DMS53 treated with DMSO at 0.1 percent for 48 hours (cell line): ENCODE data around the gene DUSP8.

Experiments
- DNase-seq: peaks from one replicate; lab custom pipeline; 2025; ENCODE audit not compliant: unreplicated experiment; lab: John Stamatoyannopoulos, UW

The DUSP8 gene

GRCh38 chr11:1566381-1567051, 5.6 kb downstream of the DUSP8 start:
- no peak for DNase-seq

DNA sequence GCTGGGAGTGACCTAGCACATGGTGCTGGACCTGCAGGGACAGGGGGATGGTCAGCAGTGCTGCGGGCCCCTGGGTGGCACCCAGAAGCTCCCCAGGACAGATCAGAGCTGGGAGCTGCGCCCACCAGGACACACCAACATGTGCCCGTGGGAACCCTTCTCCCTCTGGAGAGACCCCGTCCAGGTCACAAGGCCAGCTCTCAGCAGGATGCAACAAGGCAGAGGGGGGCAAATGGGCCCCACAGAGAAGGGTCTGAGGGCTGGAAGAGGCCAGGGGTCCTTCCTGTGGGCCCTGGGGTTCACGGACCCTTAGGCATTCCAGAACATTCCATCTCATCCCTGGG, 6.2 kb downstream of the DUSP8 start:
- DNase-seq: no peak

DNA sequence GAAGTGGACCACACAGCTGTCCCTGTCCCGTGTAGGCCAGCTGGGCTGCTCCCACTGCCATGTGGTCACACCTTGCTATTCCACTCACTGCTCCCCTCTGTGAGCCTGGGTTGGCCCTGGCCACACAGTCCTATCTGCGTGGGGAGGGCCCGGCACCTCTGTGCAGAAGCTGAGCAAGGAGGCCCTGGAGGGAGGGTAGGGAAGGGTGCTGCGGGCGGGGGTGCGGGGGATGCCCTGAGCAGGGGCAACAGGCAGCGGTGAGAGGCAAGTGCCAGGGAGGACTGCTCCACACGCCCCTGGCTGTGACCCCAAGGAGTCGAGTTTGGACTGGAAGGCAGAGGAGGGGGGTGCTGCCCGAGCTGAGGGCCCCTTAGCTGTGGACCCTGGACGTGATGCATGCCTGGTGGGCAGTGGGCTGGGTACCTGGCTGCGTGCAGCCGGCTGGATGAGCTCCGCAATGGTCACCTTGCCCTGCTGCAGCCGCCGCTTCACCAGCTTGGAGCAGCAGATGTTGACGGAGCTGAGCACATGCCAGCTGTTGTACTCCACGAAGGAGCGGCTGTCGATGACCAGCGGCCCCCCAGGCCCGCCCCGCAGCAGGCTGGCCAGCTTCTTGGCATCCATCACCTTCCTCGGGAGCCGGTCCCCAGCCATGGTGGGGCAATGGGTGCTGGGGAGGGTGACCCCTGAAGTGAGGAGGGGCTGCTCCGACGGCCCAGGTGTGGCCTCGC, 6.7 kb downstream of the DUSP8 start:
- DNase-seq: no peak

GRCh38 chr11:1564535-1565172, 7.4 kb downstream of the DUSP8 start:
- no peak for DNase-seq

GRCh38 chr11:1563697-1564534, 8.2 kb downstream of the DUSP8 start:
- no peak for DNase-seq

DNA sequence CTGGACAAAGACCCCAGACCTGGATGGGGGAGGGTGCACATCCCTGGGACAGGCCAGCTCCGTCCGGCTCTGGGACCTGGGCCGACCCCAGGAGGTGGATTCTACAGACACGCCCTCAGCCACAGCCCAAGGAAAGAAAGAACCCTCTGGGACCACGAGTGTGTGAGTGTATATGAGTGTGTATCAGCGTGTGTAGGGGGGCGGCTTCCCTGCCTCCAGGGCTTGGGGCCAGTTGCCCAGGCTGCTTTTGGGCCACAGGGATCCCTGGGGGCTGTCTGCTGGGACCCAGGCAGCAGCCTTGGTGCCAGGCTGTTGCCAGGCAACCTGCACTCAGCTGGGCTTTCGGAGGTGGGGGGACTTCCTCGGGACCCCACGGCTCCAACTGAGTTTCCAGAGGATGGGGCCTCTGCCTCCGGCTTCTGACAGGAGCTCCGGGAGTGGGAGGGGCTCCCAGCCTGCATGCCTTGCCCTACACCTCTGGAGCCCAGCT, 8.9 kb downstream of the DUSP8 start:
- DNase-seq: no peak

DNA sequence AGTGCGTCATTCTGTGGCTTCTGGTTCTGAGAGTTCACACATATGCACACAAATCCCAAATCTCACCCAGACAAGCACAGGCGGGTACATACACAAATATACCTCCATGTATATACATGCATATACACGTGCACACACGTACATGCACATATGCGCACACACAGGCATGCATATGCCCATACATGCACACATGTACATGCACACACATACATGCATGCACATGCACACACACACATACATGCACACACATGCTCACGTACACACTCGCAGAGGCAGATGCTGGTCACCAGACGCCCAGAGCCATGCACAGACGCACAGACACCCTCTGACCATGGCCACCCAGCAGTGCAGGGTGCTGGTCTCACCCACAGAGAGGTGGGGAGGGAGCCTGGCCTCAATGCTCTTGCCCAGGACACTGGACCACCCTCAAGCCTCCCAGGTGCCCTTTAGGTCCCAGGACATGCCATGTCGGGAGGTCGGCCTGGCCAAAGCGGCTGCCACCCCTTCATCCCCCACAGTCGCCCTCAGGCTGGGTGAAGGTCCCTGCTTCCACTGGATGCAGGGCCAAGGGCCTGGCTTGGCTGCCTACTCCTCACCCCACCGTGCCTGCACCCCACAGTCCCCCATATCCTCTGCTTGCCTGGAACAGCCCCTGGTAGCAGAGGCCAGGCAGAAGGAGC, 9.5 kb downstream of the DUSP8 start:
- no peak for DNase-seq

DNA sequence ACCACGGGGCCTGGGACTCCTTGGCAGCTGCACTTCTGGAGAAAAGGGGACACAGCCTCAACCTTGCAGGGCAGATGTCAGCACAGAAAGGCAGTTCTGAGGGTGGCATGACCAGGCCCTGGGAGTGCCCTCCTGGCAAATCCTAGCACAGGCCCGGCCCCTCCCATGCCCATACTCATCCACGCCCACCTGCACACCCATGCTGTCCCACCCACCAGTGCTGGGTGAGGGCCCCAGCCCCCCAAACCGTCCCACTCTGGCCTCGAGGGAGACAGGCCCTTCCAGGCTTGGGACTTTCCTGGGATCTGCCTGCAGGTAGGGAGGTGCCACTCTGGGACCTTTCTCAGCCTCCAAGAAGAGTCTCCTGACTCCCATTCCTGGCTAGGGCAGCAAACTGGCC, 10.1 kb downstream of the DUSP8 start:
- no peak for DNase-seq

DNA sequence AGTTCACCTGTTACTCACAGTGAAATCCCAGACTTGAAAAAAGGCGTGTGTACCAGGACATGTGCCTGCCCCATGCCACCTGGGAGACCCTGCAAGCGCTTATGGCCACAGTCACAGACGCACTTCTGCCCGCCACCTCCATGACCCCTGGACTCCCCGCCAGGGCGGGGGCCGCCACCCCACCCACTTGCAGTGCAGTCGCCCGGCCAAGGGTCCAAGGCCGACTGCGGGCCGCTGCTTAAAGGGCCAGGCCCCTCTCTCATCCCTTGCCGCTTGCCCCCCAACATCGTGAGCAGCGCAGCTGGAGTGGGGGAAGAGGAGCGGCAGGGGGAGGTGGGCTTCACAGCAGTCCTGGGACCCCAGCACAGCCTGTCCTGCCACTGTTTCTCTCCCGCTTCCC, 10.8 kb downstream of the DUSP8 start:
- DNase-seq: no peak

GRCh38 chr11:1560649-1561251, 11.3 kb downstream of the DUSP8 start:
- DNase-seq: no peak

GRCh38 chr11:1560002-1560648, 11.9 kb downstream of the DUSP8 start:
- DNase-seq: no peak

GRCh38 chr11:1559111-1559951, 12.7 kb downstream of the DUSP8 start:
- peak; percentile 55 for DNase-seq

DNA sequence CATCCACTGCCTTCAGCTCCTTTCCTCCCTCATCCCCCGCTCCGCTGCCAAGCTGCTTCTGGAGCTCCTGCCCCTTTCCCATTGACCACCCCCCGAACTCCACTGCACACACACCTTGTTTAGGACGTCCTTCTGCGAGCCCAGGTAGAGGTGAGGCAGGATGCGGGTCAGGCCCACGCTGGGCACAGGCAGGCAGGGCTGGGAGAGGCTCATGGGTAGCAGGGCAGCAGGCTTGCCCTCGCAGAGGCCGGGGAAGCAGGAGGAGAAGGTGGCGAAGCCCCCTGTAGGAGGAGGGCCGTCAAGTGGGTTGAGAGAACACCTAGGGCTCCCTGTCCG, 13.3 kb downstream of the DUSP8 start:
- DNase-seq: no peak

DNA sequence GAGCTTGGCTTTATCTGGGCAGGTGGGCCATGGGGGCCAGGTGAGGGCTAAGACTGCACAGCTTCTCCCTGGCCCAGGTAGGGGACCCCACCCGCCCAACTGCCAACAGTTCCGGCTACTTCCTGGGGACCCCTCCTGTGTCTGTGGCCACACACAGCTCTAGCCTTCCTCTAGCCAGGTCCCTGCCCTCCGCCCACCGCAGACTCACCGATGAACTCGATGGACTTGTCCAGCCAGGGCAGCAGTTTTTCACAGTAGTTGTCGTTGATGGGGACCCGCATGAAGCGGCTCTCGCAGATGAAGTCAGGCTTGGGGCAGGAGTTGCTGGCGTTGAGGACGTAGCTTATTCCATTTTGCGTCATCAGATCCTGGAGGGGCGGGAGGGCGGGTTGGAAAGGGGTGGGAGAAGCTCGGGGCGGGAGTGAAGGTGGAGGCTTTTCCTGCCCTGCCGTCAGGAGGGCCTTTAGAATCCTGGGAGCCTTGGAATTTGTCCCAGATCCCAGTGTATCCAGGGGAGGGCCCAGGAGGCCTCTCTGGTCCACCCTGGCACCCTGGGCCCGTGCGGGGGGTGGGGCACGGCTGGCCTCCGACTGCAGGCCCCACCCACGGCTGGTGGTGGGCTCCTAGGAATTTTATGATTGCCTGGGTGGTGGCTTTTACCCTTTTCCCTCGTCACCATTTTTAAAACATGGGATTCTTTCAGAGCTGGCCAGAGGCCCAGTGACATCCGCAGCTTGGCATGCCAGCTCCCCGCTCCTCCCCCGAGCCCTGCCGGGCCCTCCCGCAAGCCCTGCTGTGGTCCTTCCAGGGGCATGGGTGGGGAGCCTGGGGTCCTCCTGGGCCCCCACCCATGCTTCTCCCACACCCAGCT, 13.9 kb downstream of the DUSP8 start:
- DNase-seq: no peak

- no peak for DNase-seq
These were observed 14.8 kb downstream of the DUSP8 start for GRCh38 chr11:1557051-1557884.

- DNase-seq: no peak
These were observed 15.7 kb downstream of the DUSP8 start for GRCh38 chr11:1556278-1556902.

GRCh38 chr11:1555713-1556153, 16.3 kb downstream of the DUSP8 start:
- DNase-seq: no peak
